Thyroid gland (tissue), 4 donors: ENCODE data around the gene EYA4. TPM values are rescaled to one million over a fixed set of nuclear protein-coding genes. Genes with fewer than 3 reads are reported as not detected.

ENCODE experiments used
- DNase-seq, 2 donors: peaks; one replicate each; pipeline ENCODE4 v3.0.0-alpha.2; 2019
- H3K27ac ChIP-seq, 3 donors: fragments of 200-600 bp; sonication (generic); 1 replicate in 2 of 3; 2 replicates in 1 of 3; pipeline ENCODE4 v1.5.1; 2016 to 2019; ENCODE audit warnings: mild to moderate bottlenecking in 1 of 3, moderate library complexity in 1 of 3
- H3K27me3 ChIP-seq: fragments of 200-600 bp; sonication (generic); one replicate; pipeline ENCODE4 v1.5.1; 2019
- H3K36me3 ChIP-seq, 2 donors: fragments of 200-600 bp; sonication (generic); one replicate each; pipeline ENCODE4 v1.5.1; 2016 to 2019
- H3K4me1 ChIP-seq, 2 donors: fragments of 200-600 bp; sonication (generic); one replicate each; pipeline ENCODE4 v1.5.1; 2017 to 2019
- H3K4me3 ChIP-seq, 3 donors: fragments of 200-600 bp; sonication (generic); replicated peaks in 1 of 3; 1 replicate in 2 of 3; 2 replicates in 1 of 3; pipeline ENCODE4 v1.5.1; 2016; ENCODE audit warnings: mild to moderate bottlenecking in 1 of 3
- H3K9me3 ChIP-seq: fragments of 200-600 bp; sonication (generic); one replicate; pipeline ENCODE4 v1.5.1; 2017
- POLR2A ChIP-seq, 2 donors: fragments of 450-650 bp; IDR thresholded peaks; one replicate each; pipeline ENCODE4 v1.6.1; 2017; ENCODE audit warnings: antibody characterized with exemption in 2 of 2, mild to moderate bottlenecking in 2 of 2, moderate library complexity in 1 of 2
- WGBS, 2 donors: methylation state at CpG; one replicate each; pipeline ENCODE4 v1.1.5; 2017; 5-methylcytosine and 5-hydroxymethylcytosine counted together
- intact Hi-C: fragments of 100-400 bp; cut with DNase I; formaldehyde crosslinking; loops from one replicate; pipeline ENCODE4 v1.15.1; 2023
- total RNA-seq, 4 donors: library from RNA; depleted of rRNA; stranded (reverse); fragments of >200 nt; gene quantifications; one replicate each; pipeline ENCODE4 v1.2.3, GENCODE V29; 2016
- TF ChIP-seq, protein P1 (sequence below), 6 experiments: fragments of 200-600 bp in 3 of 6; fragments of 450-650 bp in 3 of 6; sonication (generic) in 3 of 6; IDR thresholded peaks; one replicate each; pipeline ENCODE4 v1.5.1; 2016 to 2019; ENCODE audit warnings: antibody characterized with exemption in 6 of 6, mild to moderate bottlenecking in 2 of 6, inconsistent platforms in 1 of 6, moderate library complexity in 1 of 6

EYA4 gene
- total RNA-seq, 4 donors from 2014 or later, result 3.3 to 8.2 (median 5.3) TPM

DNA sequence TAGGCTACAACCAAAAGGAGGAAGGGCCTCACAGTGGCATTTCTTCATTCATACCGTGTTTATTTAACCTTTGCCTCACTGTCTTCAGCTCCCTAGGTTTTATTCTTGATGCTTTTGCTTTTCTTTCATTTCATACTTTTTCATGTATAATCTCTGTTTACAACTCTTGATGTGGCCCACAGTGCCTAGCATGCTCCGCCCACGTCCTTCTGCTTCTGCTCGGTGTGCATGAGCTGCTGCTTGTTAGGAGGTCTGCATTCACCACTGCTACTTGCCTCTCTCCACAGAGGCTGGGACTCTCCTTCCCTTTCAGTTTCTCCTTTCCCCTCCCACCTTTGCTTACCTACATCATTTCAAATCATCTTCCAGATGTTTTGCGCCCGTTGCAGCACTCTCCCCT, 147.6 kb downstream of the EYA4 start:
- intact Hi-C loops, result no loop called here
- Histone ChIP-seq H3K4me3 (no peak overlapping the region), H3K27ac (no peak overlapping the region), H3K4me1 (no peaks in the 10 kb centered on the region), H3K9me3 (no peaks in the 10 kb centered on the region), H3K36me3 (no peaks in the 10 kb centered on the region), H3K27me3 (no peaks in the 10 kb centered on the region)
- TF ChIP-seq, protein P1, sequence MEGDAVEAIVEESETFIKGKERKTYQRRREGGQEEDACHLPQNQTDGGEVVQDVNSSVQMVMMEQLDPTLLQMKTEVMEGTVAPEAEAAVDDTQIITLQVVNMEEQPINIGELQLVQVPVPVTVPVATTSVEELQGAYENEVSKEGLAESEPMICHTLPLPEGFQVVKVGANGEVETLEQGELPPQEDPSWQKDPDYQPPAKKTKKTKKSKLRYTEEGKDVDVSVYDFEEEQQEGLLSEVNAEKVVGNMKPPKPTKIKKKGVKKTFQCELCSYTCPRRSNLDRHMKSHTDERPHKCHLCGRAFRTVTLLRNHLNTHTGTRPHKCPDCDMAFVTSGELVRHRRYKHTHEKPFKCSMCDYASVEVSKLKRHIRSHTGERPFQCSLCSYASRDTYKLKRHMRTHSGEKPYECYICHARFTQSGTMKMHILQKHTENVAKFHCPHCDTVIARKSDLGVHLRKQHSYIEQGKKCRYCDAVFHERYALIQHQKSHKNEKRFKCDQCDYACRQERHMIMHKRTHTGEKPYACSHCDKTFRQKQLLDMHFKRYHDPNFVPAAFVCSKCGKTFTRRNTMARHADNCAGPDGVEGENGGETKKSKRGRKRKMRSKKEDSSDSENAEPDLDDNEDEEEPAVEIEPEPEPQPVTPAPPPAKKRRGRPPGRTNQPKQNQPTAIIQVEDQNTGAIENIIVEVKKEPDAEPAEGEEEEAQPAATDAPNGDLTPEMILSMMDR (IDR thresholded peaks at IDR 0.05), result no peak
- TF ChIP-seq POLR2A (IDR thresholded peaks at IDR 0.05), result no peak
- no peak for DNase-seq
- WGBS, 2 donors, result 85 to 87% methylated on average over 6 of the region's 6 CpGs

DNA sequence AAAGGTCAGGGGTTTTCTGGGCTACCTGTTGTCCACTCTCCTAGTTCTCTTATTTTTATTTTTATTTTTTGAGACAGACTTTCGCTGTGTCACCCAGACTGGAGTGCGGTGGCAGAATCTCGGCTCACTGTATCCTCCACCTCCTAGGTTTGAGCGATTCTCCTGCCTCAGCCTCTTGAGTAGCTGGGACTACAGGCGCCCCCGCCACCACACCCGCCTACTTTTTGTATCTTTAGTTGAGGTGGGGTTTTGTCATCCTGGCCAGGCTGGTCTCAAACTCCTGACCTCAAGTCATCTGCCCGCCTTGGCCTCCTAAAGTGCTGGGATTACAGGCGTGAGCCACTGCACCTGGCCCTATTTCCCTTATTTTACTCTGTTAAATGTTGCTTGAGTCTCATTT, 149.0 kb downstream of the EYA4 start:
- no peak for TF ChIP-seq POLR2A (IDR thresholded peaks at IDR 0.05)
- TF ChIP-seq, protein P1 (IDR thresholded peaks at IDR 0.05), result no peak
- no peaks in the 10 kb centered on the region for H3K4me1 ChIP-seq
- H3K4me3 ChIP-seq, result no peak overlapping the region
- no peak for DNase-seq
- H3K27ac ChIP-seq, result no peak overlapping the region
- intact Hi-C loops, result no loop called here
- no peaks in the 10 kb centered on the region for H3K9me3 ChIP-seq
- H3K27me3 ChIP-seq, result no peaks in the 10 kb centered on the region
- H3K36me3 ChIP-seq, result no peaks in the 10 kb centered on the region
- WGBS, 2 donors, result 91 to 96% methylated on average over 9 of the region's 9 CpGs

- no peak for DNase-seq
- Histone ChIP-seq H3K9me3 (no peaks in the 10 kb centered on the region), H3K4me1 (no peaks in the 10 kb centered on the region), H3K4me3 (no peak overlapping the region), H3K36me3 (no peaks in the 10 kb centered on the region), H3K27me3 (no peaks in the 10 kb centered on the region), H3K27ac (no peak overlapping the region)
- intact Hi-C loops, result no loop called here
- 81 to 82% methylated on average over 3 of the region's 3 CpGs for WGBS, 2 donors
- TF ChIP-seq, protein P1 (IDR thresholded peaks at IDR 0.05), result no peak
- no peak for TF ChIP-seq POLR2A (IDR thresholded peaks at IDR 0.05)
Observed at GRCh38 chr6:133392015-133392414, 150.9 kb downstream of the EYA4 start.

- intact Hi-C loops, result no loop called here
- no peak for DNase-seq
- Histone ChIP-seq H3K9me3 (no peaks in the 10 kb centered on the region), H3K27me3 (no peaks in the 10 kb centered on the region), H3K27ac (no peak overlapping the region), H3K36me3 (no peaks in the 10 kb centered on the region), H3K4me1 (no peaks in the 10 kb centered on the region), H3K4me3 (no peak overlapping the region)
- no peak for TF ChIP-seq POLR2A (IDR thresholded peaks at IDR 0.05)
- TF ChIP-seq, protein P1 (IDR thresholded peaks at IDR 0.05), result no peak
- WGBS, 2 donors, result 72 to 82% methylated on average over 2 of the region's 2 CpGs
Observed at GRCh38 chr6:133392641-133393040, 151.5 kb downstream of the EYA4 start.

GRCh38 chr6:133393891-133394290, 152.7 kb downstream of the EYA4 start:
- intact Hi-C loops, result no loop called here
- no peak overlapping the region for H3K4me3 ChIP-seq
- H3K4me1 ChIP-seq, result no peaks in the 10 kb centered on the region
- TF ChIP-seq, protein P1 (IDR thresholded peaks at IDR 0.05), result no peak
- TF ChIP-seq POLR2A (IDR thresholded peaks at IDR 0.05), result no peak
- WGBS, 2 donors, result 81 to 85% methylated on average over 1 of the region's 1 CpG
- no peaks in the 10 kb centered on the region for H3K9me3 ChIP-seq
- H3K27me3 ChIP-seq, result no peaks in the 10 kb centered on the region
- no peak overlapping the region for H3K27ac ChIP-seq
- DNase-seq, result no peak
- no peaks in the 10 kb centered on the region for H3K36me3 ChIP-seq
